HepG2 (cell line): ENCODE data around the gene FALEC. TPM values are rescaled to one million over a fixed set of nuclear protein-coding genes. Genes with fewer than 3 reads are reported as not detected.

Experiments
- AFF4 ChIP-seq: sonication (generic); formaldehyde crosslinking; IDR thresholded peaks from 2 replicates; pipeline ENCODE4 v1.4.0; 2020; ENCODE audit warnings: missing genetic modification reagents
- ASH2L ChIP-seq: fragments of 300-600, 200-600 bp; sonication (generic); IDR thresholded peaks from 2 replicates; pipeline ENCODE4 v1.7.0; 2017; ENCODE audit warnings: low read depth, mild to moderate bottlenecking, moderate library complexity, mixed read lengths, low read length; ENCODE audit not compliant: insufficient read length
- CCAR2 ChIP-seq: fragments of 200-400 bp; formaldehyde crosslinking; optimal IDR thresholded peaks from 2 replicates; pipeline ENCODE3; 2018; ENCODE audit warnings: low read depth, mild to moderate bottlenecking, low read length, moderate library complexity
- FLYWCH1 ChIP-seq: sonication (generic); formaldehyde crosslinking; IDR thresholded peaks from 2 replicates; pipeline ENCODE4 v1.8.1; 2023; ENCODE audit warnings: mild to moderate bottlenecking, missing genetic modification reagents
- FOXA1 ChIP-seq, 2 experiments: fragments of 450-650 bp in 1 of 2; sonication (generic) in 1 of 2; formaldehyde crosslinking in 1 of 2; IDR thresholded peaks; 2 replicates each; pipeline versions ENCODE4 v1.4.0 to v1.6.1; 2016 to 2020; ENCODE audit warnings: missing genetic modification reagents in 1 of 2
- HMG20B ChIP-seq: conservative IDR thresholded peaks from 2 replicates; pipeline ENCODE4 v1.6.1; 2016; ENCODE audit warnings: missing genetic modification reagents, missing compliant biosample characterization
- KAT2B ChIP-seq: fragments of 150-350 bp; IDR thresholded peaks from 2 replicates; pipeline ENCODE4 v1.6.1; 2014; ENCODE audit warnings: low read depth, low read length, borderline replicate concordance
- KDM5B ChIP-seq: sonication (generic); formaldehyde crosslinking; IDR thresholded peaks from 2 replicates; pipeline ENCODE4 v1.4.0; 2020; ENCODE audit warnings: missing genetic modification reagents, mild to moderate bottlenecking, borderline replicate concordance
- LRRFIP1 ChIP-seq: sonication (generic); formaldehyde crosslinking; conservative IDR thresholded peaks from 2 replicates; pipeline ENCODE4 v1.4.0; 2020; ENCODE audit warnings: missing genetic modification reagents
- MIXL1 ChIP-seq: IDR thresholded peaks from 2 replicates; pipeline ENCODE4 v1.6.1; 2016
- NR2F2 ChIP-seq: IDR thresholded peaks from 2 replicates; pipeline ENCODE4 v1.6.1; 2012; ENCODE audit warnings: low read depth, inconsistent platforms, borderline replicate concordance
- TOPORS ChIP-seq: sonication (generic); formaldehyde crosslinking; IDR thresholded peaks from 2 replicates; pipeline ENCODE4 v1.8.0; 2023; ENCODE audit warnings: mild to moderate bottlenecking, missing genetic modification reagents
- ZBTB7A ChIP-seq: sonication (generic); formaldehyde crosslinking; IDR thresholded peaks from 2 replicates; pipeline ENCODE4 v1.8.0; 2022; ENCODE audit warnings: mild to moderate bottlenecking, missing genetic modification reagents
- ZFX ChIP-seq: sonication (generic); formaldehyde crosslinking; IDR thresholded peaks from 2 replicates; pipeline ENCODE4 v1.4.0; 2020; ENCODE audit warnings: mild to moderate bottlenecking, low read depth, missing genetic modification reagents, moderate library complexity
- ZMYM2 ChIP-seq: sonication (generic); formaldehyde crosslinking; IDR thresholded peaks from 2 replicates; pipeline ENCODE4 v1.8.0; 2022; ENCODE audit warnings: mild to moderate bottlenecking, missing genetic modification reagents
- ZNF207 ChIP-seq: fragments of 450-650 bp; IDR thresholded peaks from 2 replicates; pipeline ENCODE4 v1.6.1; 2016; ENCODE audit warnings: antibody characterized with exemption, borderline replicate concordance
- ZNF235 ChIP-seq: sonication (generic); formaldehyde crosslinking; IDR thresholded peaks from 2 replicates; pipeline ENCODE4 v1.8.1; 2023; ENCODE audit warnings: mild to moderate bottlenecking, missing genetic modification reagents, borderline replicate concordance
- ZNF251 ChIP-seq: sonication (generic); formaldehyde crosslinking; IDR thresholded peaks from 2 replicates; pipeline ENCODE4 v1.9.0; 2021; ENCODE audit warnings: mild to moderate bottlenecking, missing genetic modification reagents
- ZNF317 ChIP-seq: sonication (generic); formaldehyde crosslinking; IDR thresholded peaks from 2 replicates; pipeline ENCODE4 v1.5.0; 2020; ENCODE audit warnings: mild to moderate bottlenecking, missing genetic modification reagents
- ZNF354B ChIP-seq: sonication (generic); formaldehyde crosslinking; IDR thresholded peaks from 2 replicates; pipeline ENCODE4 v1.8.0; 2022; ENCODE audit warnings: mild to moderate bottlenecking, missing genetic modification reagents
- ZNF577 ChIP-seq: sonication (generic); formaldehyde crosslinking; IDR thresholded peaks from 2 replicates; pipeline ENCODE4 v1.4.0; 2020; ENCODE audit warnings: mild to moderate bottlenecking, low read depth, missing genetic modification reagents, borderline replicate concordance
- ZNF839 ChIP-seq: sonication (generic); formaldehyde crosslinking; IDR thresholded peaks from 2 replicates; pipeline ENCODE4 v1.4.0; 2020; ENCODE audit warnings: missing genetic modification reagents, mild to moderate bottlenecking, borderline replicate concordance
- polyA plus RNA-seq, 8 experiments: library from polyadenylated mRNA; depleted of rRNA in 3 of 8; stranded (reverse) in 7 of 8; unstranded in 1 of 8; fragments of >200 nt; fragmentation: Illumina TruSeq in 4 of 8; extraction: Trizol in 4 of 8; gene quantifications; 2 replicates each; pipeline versions ENCODE4 v1.2.1 to v1.2.3, GENCODE V29; 2011 to 2016; ENCODE audit warnings: low read depth in 4 of 8, missing spikeins in 1 of 8, mixed read lengths in 1 of 8; ENCODE audit not compliant: insufficient read depth in 1 of 8
- total RNA-seq, 5 experiments: library from RNA; depleted of rRNA; stranded (reverse); fragments of >200 nt; fragmentation: Illumina TruSeq; extraction: Trizol; gene quantifications; 2 replicates each; pipeline ENCODE4 v1.2.3, GENCODE V29; 2016; ENCODE audit warnings: low read depth in 1 of 5
- TF ChIP-seq, protein P1 (sequence below): sonication (generic); formaldehyde crosslinking; IDR thresholded peaks from 2 replicates; pipeline ENCODE4 v1.9.0; 2022; ENCODE audit warnings: missing genetic modification reagents, mild to moderate bottlenecking, borderline replicate concordance

The FALEC gene
- total and polyA plus RNA-seq, 2 of the 13 experiments (the other 11 are each of a cell fraction or from before 2014, with no cell fraction given) = 0.33 to 0.71 TPM

- TF ChIP-seq KAT2B (no peak), ZNF839 (CRISPR knock-in tag) (no peak), ZNF251 (CRISPR knock-in tag) (no peak), ZFX (peak; percentile 86), ZNF577 (CRISPR knock-in tag) (no peak), KDM5B (CRISPR knock-in tag) (no peak; the same call in 1 of the 2 replicates), NR2F2 (no peak), CCAR2 (no peak), ZNF317 (CRISPR knock-in tag) (no peak; the same call in 1 of the 2 replicates), ZNF235 (CRISPR knock-in tag) (no peak), ZMYM2 (CRISPR knock-in tag) (no peak), TOPORS (CRISPR knock-in tag) (no peak), AFF4 (CRISPR knock-in tag) (peak; percentile 61; the same call in 1 of the 2 replicates), LRRFIP1 (CRISPR knock-in tag) (no peak), ZNF207 (no peak), ZNF354B (CRISPR knock-in tag) (no peak), MIXL1 (CRISPR knock-in tag) (no peak; the same call in 1 of the 2 replicates), HMG20B (CRISPR knock-in tag) (no peak), FOXA1 (IDR thresholded peaks at IDR 0.05) (no peak), FOXA1 (CRISPR knock-in tag; IDR thresholded peaks at IDR 0.05) (no peak), ZBTB7A (no peak), FLYWCH1 (CRISPR knock-in tag) (no peak), ASH2L (peak; percentile 79)
- TF ChIP-seq, protein P1, sequence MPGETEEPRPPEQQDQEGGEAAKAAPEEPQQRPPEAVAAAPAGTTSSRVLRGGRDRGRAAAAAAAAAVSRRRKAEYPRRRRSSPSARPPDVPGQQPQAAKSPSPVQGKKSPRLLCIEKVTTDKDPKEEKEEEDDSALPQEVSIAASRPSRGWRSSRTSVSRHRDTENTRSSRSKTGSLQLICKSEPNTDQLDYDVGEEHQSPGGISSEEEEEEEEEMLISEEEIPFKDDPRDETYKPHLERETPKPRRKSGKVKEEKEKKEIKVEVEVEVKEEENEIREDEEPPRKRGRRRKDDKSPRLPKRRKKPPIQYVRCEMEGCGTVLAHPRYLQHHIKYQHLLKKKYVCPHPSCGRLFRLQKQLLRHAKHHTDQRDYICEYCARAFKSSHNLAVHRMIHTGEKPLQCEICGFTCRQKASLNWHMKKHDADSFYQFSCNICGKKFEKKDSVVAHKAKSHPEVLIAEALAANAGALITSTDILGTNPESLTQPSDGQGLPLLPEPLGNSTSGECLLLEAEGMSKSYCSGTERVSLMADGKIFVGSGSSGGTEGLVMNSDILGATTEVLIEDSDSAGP (CRISPR knock-in tag) = peak; percentile 66; the same call in 1 of the 2 replicates
Observed at GRCh38 chr1:150561254-150561973, 45.9 kb downstream of the FALEC start (continued).
